ENCODE data around the gene ANO3. TPM values are rescaled to one million over a fixed set of nuclear protein-coding genes. Genes with fewer than 3 reads are reported as not detected.

Gene ANO3
- polyA plus RNA-seq, 1 donor = 0.33 TPM

DNA sequence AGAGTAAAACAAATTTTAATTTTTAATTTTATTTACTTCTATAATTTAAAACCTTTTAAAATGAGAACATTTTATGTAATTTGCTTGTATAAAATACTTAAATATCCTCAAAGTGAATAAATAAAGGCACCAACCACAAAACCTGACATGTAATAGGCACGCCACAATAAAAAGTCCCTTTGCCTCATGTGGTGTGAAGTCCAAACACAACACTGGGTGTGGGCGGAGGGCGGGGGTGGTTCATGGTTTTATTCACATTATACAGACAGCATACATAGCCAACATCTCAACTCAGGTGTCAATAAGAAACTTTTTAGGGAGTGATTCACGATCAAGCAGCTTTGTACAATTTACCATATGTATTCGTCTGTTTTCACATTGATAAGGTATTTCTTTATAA, 107.9 kb downstream of the ANO3 start:
- 80% methylated on average over 2 of the region's 5 CpGs for WGBS (ENCODE audit: insufficient coverage, low lambda C conversion rate)
- no peak overlapping the region for H3K4me3 ChIP-seq (ENCODE audit: low read length)
- H3K36me3 ChIP-seq (ENCODE audit: control insufficient read depth, insufficient read depth, low read length) = no peaks in the 10 kb centered on the region
- H3K27me3 ChIP-seq (ENCODE audit: control insufficient read depth, insufficient read depth, low read length) = no peaks in the 10 kb centered on the region
- H3K27ac ChIP-seq (ENCODE audit: low read length) = no peak overlapping the region
- no peaks in the 10 kb centered on the region for H3K9me3 ChIP-seq (ENCODE audit: control insufficient read depth, low read depth, low read length)
- no peak for DNase-seq
- H3K4me1 ChIP-seq (ENCODE audit: control insufficient read depth, insufficient read depth, low read length) = no peaks in the 10 kb centered on the region

DNA sequence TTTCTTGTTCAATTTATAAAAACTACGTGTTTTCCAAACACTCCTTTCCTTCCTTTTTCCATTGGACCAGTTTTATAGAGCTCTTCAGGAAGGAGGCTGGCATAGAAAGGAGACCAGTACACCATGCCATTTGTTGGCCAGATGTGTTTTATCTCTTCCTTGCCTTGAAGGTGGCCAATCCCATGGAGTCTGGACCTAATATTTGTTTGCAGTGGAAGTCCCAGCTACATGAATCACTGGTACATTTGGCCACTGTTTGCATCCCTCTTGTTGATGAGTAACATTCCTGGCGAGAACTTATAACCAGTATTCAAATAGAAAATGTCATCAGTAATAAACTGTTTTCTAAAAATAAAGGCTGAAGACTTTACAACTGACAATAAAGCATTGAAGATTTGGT, 110.2 kb downstream of the ANO3 start:
- Histone ChIP-seq H3K9me3 (ENCODE audit: control insufficient read depth, low read depth, low read length) (no peaks in the 10 kb centered on the region), H3K27me3 (ENCODE audit: control insufficient read depth, insufficient read depth, low read length) (no peaks in the 10 kb centered on the region), H3K4me1 (ENCODE audit: control insufficient read depth, insufficient read depth, low read length) (no peaks in the 10 kb centered on the region), H3K36me3 (ENCODE audit: control insufficient read depth, insufficient read depth, low read length) (no peaks in the 10 kb centered on the region), H3K27ac (ENCODE audit: low read length) (no peak overlapping the region), H3K4me3 (ENCODE audit: low read length) (no peak overlapping the region)
- WGBS (ENCODE audit: insufficient coverage, low lambda C conversion rate) = 86% methylated on average over 1 of the region's 2 CpGs
- no peak for DNase-seq

DNA sequence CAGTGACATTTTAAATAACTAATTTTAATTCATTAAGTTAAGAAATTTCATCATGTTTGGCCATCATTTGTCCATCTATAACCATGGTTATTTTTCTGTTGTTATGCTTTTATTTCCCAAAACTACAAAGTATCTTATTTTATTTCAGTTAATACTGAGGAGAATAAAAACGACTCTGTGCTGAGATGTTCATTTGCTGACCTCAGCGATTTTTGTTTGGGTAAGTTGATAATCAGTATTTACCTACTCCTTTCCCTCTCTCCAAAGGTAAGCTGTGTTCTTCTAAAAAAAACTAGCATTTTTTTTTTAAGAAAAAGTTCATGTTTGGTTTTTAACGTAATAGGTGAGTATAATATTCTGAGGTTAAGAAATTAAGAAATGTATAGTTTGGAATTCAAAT, 111.7 kb downstream of the ANO3 start:
- Histone ChIP-seq H3K4me1 (ENCODE audit: control insufficient read depth, insufficient read depth, low read length) (no peaks in the 10 kb centered on the region), H3K27me3 (ENCODE audit: control insufficient read depth, insufficient read depth, low read length) (no peaks in the 10 kb centered on the region), H3K4me3 (ENCODE audit: low read length) (no peak overlapping the region), H3K36me3 (ENCODE audit: control insufficient read depth, insufficient read depth, low read length) (no peaks in the 10 kb centered on the region), H3K9me3 (ENCODE audit: control insufficient read depth, low read depth, low read length) (no peaks in the 10 kb centered on the region), H3K27ac (ENCODE audit: low read length) (no peak overlapping the region)
- WGBS (ENCODE audit: insufficient coverage, low lambda C conversion rate) = 0% methylated on average over 1 of the region's 3 CpGs
- DNase-seq = no peak

DNA sequence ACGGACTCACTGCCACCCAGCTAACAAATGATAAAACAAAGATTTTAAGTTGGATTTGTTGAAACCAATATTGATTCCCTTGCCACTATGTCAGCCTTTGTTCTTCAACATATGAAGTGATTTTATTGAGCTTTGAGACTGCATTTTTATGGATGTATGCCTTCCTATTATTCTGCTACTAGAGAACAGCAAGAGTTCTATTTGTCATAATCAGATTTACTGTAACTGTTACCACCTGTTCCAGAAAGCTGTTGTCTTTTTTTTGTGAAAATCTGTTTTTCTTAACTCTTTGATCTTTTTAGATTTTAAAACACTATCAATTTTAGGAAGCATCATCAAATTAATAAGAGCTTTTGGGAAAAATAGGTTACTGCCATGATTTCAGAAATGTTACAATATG, 125.7 kb downstream of the ANO3 start:
- H3K9me3 ChIP-seq (ENCODE audit: control insufficient read depth, low read depth, low read length) = no peaks in the 10 kb centered on the region
- no peaks in the 10 kb centered on the region for H3K4me1 ChIP-seq (ENCODE audit: control insufficient read depth, insufficient read depth, low read length)
- WGBS (ENCODE audit: insufficient coverage, low lambda C conversion rate) = no CpG with 5 or more reads among the region's 1 CpG
- no peaks in the 10 kb centered on the region for H3K27me3 ChIP-seq (ENCODE audit: control insufficient read depth, insufficient read depth, low read length)
- H3K36me3 ChIP-seq (ENCODE audit: control insufficient read depth, insufficient read depth, low read length) = no peaks in the 10 kb centered on the region
- no peak for DNase-seq
- H3K27ac ChIP-seq (ENCODE audit: low read length) = no peak overlapping the region
- no peak overlapping the region for H3K4me3 ChIP-seq (ENCODE audit: low read length)

DNA sequence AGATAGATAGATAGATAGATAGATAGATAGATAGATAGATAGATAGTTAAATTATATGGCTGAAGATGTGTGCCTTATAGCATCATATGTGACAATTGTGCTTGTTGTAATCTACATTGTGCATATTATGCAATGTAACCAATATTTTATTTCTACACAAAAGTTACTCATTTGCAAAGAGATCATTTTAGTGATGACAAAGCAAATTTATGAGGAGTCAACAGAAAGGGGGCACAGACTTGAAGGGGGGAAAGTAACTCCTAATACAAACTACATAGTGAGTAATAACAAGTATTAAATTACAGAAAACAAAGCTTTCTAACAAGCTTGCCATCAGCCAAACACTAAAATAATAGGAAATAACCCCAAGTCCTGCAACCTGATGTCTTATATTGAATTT, 133.3 kb downstream of the ANO3 start:
- H3K4me1 ChIP-seq (ENCODE audit: control insufficient read depth, insufficient read depth, low read length) = no peaks in the 10 kb centered on the region
- no peaks in the 10 kb centered on the region for H3K36me3 ChIP-seq (ENCODE audit: control insufficient read depth, insufficient read depth, low read length)
- H3K4me3 ChIP-seq (ENCODE audit: low read length) = no peak overlapping the region
- no peaks in the 10 kb centered on the region for H3K9me3 ChIP-seq (ENCODE audit: control insufficient read depth, low read depth, low read length)
- no peak for DNase-seq
- H3K27ac ChIP-seq (ENCODE audit: low read length) = no peak overlapping the region
- no peaks in the 10 kb centered on the region for H3K27me3 ChIP-seq (ENCODE audit: control insufficient read depth, insufficient read depth, low read length)

DNA sequence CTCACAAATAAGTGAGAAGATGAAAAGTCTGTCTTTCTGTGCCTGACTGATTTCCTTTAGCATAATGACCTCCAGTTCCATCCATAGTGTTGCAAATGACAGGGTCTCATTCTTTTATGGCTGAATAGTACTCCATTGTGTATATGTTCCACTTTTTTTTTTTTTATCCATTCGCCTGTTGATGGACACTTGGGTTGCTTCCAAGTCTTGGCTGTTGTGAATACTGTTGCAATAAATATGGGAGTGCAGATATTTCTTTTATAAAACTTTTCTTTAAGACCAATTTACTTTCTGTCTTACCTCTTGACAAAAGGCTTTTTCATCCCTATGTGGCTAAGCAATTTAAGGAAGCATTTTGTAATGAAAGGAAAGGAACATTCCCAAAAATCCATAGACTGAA, 135.6 kb downstream of the ANO3 start:
- Histone ChIP-seq H3K9me3 (ENCODE audit: control insufficient read depth, low read depth, low read length) (no peaks in the 10 kb centered on the region), H3K36me3 (ENCODE audit: control insufficient read depth, insufficient read depth, low read length) (no peaks in the 10 kb centered on the region), H3K27ac (ENCODE audit: low read length) (no peak overlapping the region), H3K27me3 (ENCODE audit: control insufficient read depth, insufficient read depth, low read length) (no peaks in the 10 kb centered on the region), H3K4me3 (ENCODE audit: low read length) (no peak overlapping the region), H3K4me1 (ENCODE audit: control insufficient read depth, insufficient read depth, low read length) (no peaks in the 10 kb centered on the region)
- no peak for DNase-seq
- no CpG with 5 or more reads among the region's 1 CpG for WGBS (ENCODE audit: insufficient coverage, low lambda C conversion rate)

DNA sequence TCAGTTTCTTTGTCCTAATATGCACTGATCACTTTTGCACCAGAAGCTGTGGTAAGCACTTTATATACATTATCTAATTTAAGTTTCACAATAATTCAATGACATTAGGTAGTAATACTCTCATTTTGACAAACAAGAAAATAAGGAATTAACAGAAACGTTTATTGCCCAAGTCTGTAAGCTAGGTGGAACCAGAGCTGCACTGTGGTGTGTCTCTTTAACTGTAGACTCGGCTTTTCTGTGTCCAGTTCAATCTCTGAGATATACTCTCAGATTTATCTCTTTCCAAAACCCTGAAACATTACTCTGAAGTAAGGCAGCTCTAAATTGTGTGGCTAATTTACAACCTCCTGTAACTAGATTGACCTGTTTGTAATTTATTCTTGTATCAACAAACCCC, 139.1 kb downstream of the ANO3 start:
- Histone ChIP-seq H3K4me1 (ENCODE audit: control insufficient read depth, insufficient read depth, low read length) (no peaks in the 10 kb centered on the region), H3K4me3 (ENCODE audit: low read length) (no peak overlapping the region), H3K27me3 (ENCODE audit: control insufficient read depth, insufficient read depth, low read length) (no peaks in the 10 kb centered on the region), H3K9me3 (ENCODE audit: control insufficient read depth, low read depth, low read length) (no peaks in the 10 kb centered on the region), H3K36me3 (ENCODE audit: control insufficient read depth, insufficient read depth, low read length) (no peaks in the 10 kb centered on the region), H3K27ac (ENCODE audit: low read length) (no peak overlapping the region)
- no peak for DNase-seq
- 38% methylated on average over 2 of the region's 2 CpGs for WGBS (ENCODE audit: insufficient coverage, low lambda C conversion rate)

DNA sequence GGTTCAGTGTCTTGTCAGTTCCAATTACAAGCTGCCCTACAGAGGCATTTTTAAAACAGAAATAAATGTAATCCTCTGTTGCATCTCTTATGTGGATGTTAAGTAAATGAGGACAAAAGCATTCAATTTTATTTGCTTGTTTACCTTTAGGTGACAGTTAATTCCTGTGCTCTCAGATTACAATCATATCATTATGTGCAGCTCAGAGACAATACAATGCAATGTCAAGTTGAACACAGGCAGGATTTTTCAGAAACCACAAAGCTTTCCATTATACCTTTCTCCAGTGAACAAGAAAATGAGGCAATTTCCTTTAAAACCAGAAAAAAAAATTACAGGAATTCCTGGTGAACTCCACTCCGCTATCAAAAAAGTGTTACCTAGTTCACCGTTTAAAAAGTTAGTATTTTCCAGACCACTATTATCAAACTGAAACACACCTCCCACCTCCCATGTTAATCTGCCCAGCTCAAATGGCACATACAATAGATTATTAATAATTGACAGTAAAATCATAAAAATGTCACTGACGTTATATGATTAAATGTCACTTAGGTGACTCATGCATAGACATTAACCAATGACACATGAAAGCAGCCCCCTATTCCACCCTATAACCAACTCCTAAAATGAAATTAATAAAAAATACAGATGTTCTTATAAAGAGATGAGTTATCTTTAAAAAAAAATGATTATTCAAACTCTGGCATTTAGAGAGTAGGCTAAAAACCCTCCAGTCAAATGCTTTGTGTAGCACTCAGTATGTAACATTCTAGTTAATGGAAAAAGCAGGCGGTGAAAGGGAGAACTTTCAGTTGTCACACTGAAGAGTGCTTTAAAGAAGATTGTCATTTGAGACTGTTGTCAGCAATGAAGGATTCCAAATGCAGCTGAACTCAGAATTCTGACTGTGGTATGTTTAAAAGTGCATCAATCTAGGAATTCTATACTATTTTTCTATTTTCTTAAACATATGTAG, 141.6 kb downstream of the ANO3 start:
- WGBS (ENCODE audit: insufficient coverage, low lambda C conversion rate) = 0% methylated on average over 1 of the region's 4 CpGs
- H3K27me3 ChIP-seq (ENCODE audit: control insufficient read depth, insufficient read depth, low read length) = no peaks in the 10 kb centered on the region

DNA sequence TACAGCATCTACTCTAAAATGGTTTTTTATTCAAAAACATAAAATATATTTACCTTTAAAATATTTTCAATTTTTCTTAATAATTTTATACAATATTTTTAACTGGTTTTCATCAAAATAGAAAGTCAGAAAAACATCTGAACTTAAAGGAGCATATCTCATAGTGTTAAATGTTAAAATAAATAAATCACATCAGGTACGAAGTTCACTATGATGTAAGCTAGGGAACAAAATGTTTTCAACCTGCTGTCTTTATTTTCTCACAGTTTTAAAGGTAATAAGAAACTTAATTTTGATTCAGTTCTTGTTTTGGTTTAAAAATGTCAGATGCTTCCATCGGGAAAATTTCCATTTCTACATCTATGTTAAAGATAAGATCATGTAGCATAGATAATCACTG, 142.5 kb downstream of the ANO3 start:
- H3K4me1 ChIP-seq (ENCODE audit: control insufficient read depth, insufficient read depth, low read length) = no peaks in the 10 kb centered on the region
- H3K36me3 ChIP-seq (ENCODE audit: control insufficient read depth, insufficient read depth, low read length) = no peaks in the 10 kb centered on the region
- no peak overlapping the region for H3K4me3 ChIP-seq (ENCODE audit: low read length)
- no peaks in the 10 kb centered on the region for H3K9me3 ChIP-seq (ENCODE audit: control insufficient read depth, low read depth, low read length)
- H3K27ac ChIP-seq (ENCODE audit: low read length) = no peak overlapping the region
- 67% methylated on average over 1 of the region's 2 CpGs for WGBS (ENCODE audit: insufficient coverage, low lambda C conversion rate)
- no peaks in the 10 kb centered on the region for H3K27me3 ChIP-seq (ENCODE audit: control insufficient read depth, insufficient read depth, low read length)
- DNase-seq = no peak

More for the DNA sequence above, 141.6 kb downstream of the ANO3 start:
- Histone ChIP-seq H3K4me3 (ENCODE audit: low read length) (no peak overlapping the region), H3K36me3 (ENCODE audit: control insufficient read depth, insufficient read depth, low read length) (no peaks in the 10 kb centered on the region), H3K4me1 (ENCODE audit: control insufficient read depth, insufficient read depth, low read length) (no peaks in the 10 kb centered on the region), H3K9me3 (ENCODE audit: control insufficient read depth, low read depth, low read length) (no peaks in the 10 kb centered on the region), H3K27ac (ENCODE audit: low read length) (no peak overlapping the region)
- DNase-seq = peak in 1 of 2 donors; percentile 46

DNA sequence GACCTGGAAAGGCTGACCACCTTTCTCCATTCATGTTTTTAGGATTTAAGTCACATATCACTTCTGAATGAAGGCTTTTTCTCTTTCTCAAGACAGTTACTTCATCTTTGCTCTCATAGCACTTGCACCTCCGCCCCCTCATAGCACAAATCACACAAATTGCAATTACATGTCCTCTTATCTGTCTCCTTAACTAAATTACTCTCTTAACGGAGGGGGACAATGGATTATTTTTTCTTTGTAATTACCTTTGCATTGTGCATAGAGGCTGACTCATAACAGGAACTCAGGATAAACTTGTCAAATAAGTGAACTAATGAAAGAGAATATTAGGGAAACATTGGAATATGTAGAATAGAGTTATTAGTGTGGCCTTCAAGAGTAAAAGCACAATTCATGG, 145.5 kb downstream of the ANO3 start:
- H3K9me3 ChIP-seq (ENCODE audit: control insufficient read depth, low read depth, low read length) = no peaks in the 10 kb centered on the region
- no peak overlapping the region for H3K27ac ChIP-seq (ENCODE audit: low read length)
- 38% methylated on average over 1 of the region's 2 CpGs for WGBS (ENCODE audit: insufficient coverage, low lambda C conversion rate)
- peak in 1 of 2 donors; percentile 11 for DNase-seq
- H3K4me3 ChIP-seq (ENCODE audit: low read length) = no peak overlapping the region
- no peaks in the 10 kb centered on the region for H3K27me3 ChIP-seq (ENCODE audit: control insufficient read depth, insufficient read depth, low read length)
- no peaks in the 10 kb centered on the region for H3K36me3 ChIP-seq (ENCODE audit: control insufficient read depth, insufficient read depth, low read length)
- no peaks in the 10 kb centered on the region for H3K4me1 ChIP-seq (ENCODE audit: control insufficient read depth, insufficient read depth, low read length)

DNA sequence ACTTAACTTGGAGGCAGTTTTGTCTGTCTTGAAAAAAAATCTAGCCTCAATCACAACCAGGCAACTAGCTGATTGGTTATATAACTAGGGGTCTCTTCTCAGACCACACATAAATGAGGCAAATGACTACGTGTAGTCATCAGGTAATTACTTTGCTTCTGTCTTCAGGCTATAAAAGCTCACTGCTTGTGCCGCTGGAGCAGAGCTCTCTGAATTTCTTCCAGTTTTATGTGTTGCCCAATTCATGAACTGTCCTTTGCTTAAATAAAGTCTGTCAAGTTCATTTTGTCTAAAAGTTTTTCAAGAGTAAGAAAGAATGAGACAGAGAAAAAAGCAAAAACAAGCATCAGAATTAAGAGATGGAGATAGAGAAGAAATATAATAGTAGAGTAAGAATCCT, 146.8 kb downstream of the ANO3 start:
- Histone ChIP-seq H3K36me3 (ENCODE audit: control insufficient read depth, insufficient read depth, low read length) (no peaks in the 10 kb centered on the region), H3K27ac (ENCODE audit: low read length) (no peak overlapping the region), H3K4me1 (ENCODE audit: control insufficient read depth, insufficient read depth, low read length) (no peaks in the 10 kb centered on the region), H3K27me3 (ENCODE audit: control insufficient read depth, insufficient read depth, low read length) (no peaks in the 10 kb centered on the region), H3K4me3 (ENCODE audit: low read length) (no peak overlapping the region), H3K9me3 (ENCODE audit: control insufficient read depth, low read depth, low read length) (no peaks in the 10 kb centered on the region)
- WGBS (ENCODE audit: insufficient coverage, low lambda C conversion rate) = no CpG with 5 or more reads among the region's 2 CpGs
- no peak for DNase-seq
